ENCODE data around the gene TPPP2. TPM values are rescaled to one million over a fixed set of nuclear protein-coding genes. Genes with fewer than 3 reads are reported as not detected.

TPPP2 gene
- total and polyA plus RNA-seq, 10 donors: 0.09 to 0.91 (median 0.57) TPM; not detected in 5

- Histone ChIP-seq H3K27me3 (replicated peaks in 1 of 7) (peaks cover 0 to 31% (median 0%) of the 10 kb centered on the region in 7 donors), H3K27ac (peak within 1 kb of the TSS; percentile 66 to 93 (median 85)), H3K9me3 (no peaks in the 10 kb centered on the region), H3K4me3 (peak within 1 kb of the TSS; percentile 76 to 90 (median 80)), H3K4me1 (peaks cover 8 to 69% (median 44%) of the 10 kb centered on the region in 6 donors), H3K36me3 (peaks cover 0 to 25% (median 8%) of the 10 kb centered on the region in 6 donors)
- intact Hi-C loops (cut with DNase I; ENCODE audit: low total_unique reads): no loop called here
- DNase-seq: peak; percentile 94
- TF ChIP-seq CTCF (IDR thresholded peaks at IDR 0.05 in 8 of 11, conservative IDR thresholded peaks at IDR 0.05 in 3 of 11): peak in 1 of 11 experiments; percentile 10
- TF ChIP-seq POLR2AphosphoS5 (IDR thresholded peaks at IDR 0.05): peak; percentile 59 to 76 (median 75)
- no peak for TF ChIP-seq POLR2A (IDR thresholded peaks at IDR 0.05)
- WGBS, 5 donors: 1 to 5% (median 1%) methylated on average over 45 to 72 of the region's 72 CpGs
These were observed 5.2 kb upstream of the TPPP2 start, which contains the start of gene NDRG2 for GRCh38 chr14:21024585-21025370. Gene NDRG2 (minus strand): TSS chr14:21025061. CDS start chr14:21023315, 1,746 bp downstream.

- H3K27me3 ChIP-seq (replicated peaks in 1 of 7): peaks cover 0 to 31% (median 0%) of the 10 kb centered on the region in 7 donors
- no peak for TF ChIP-seq POLR2A (IDR thresholded peaks at IDR 0.05)
- TF ChIP-seq CTCF (IDR thresholded peaks at IDR 0.05 in 8 of 11, conservative IDR thresholded peaks at IDR 0.05 in 3 of 11): peak in 1 of 11 experiments; percentile 1
- TF ChIP-seq POLR2AphosphoS5 (IDR thresholded peaks at IDR 0.05): peak in 2 of 3 donors; percentile 5 to 24
These were observed 4.4 kb upstream of the TPPP2 start for GRCh38 chr14:21025371-21026273.

GRCh38 chr14:21026274-21026987 is 3.6 kb upstream of the TPPP2 start:
- H3K4me1 ChIP-seq: peaks cover 8 to 54% (median 30%) of the 10 kb centered on the region in 6 donors
- no peak for DNase-seq
- peak overlapping the region in 6 of 8 donors; percentile 4 to 93 (median 87) for H3K27ac ChIP-seq
- H3K36me3 ChIP-seq: peaks cover 0 to 8% (median 2%) of the 10 kb centered on the region in 6 donors
- 81 to 84% (median 81%) methylated on average over 7 of the region's 7 CpGs for WGBS, 5 donors
- no peak for TF ChIP-seq CTCF (IDR thresholded peaks at IDR 0.05 in 8 of 11, conservative IDR thresholded peaks at IDR 0.05 in 3 of 11)
- TF ChIP-seq POLR2A (IDR thresholded peaks at IDR 0.05): no peak
- TF ChIP-seq POLR2AphosphoS5 (IDR thresholded peaks at IDR 0.05): no peak
- H3K27me3 ChIP-seq (replicated peaks in 1 of 7): peaks cover 0 to 31% (median 0%) of the 10 kb centered on the region in 7 donors
- peak overlapping the region in 1 of 8 donors; percentile 90 for H3K4me3 ChIP-seq
- intact Hi-C loops (cut with DNase I; ENCODE audit: low total_unique reads): no loop called here
- no peaks in the 10 kb centered on the region for H3K9me3 ChIP-seq

More at GRCh38 chr14:21025371-21026273, 4.4 kb upstream of the TPPP2 start:
- Histone ChIP-seq H3K36me3 (peaks cover 0 to 16% (median 5%) of the 10 kb centered on the region in 6 donors), H3K9me3 (no peaks in the 10 kb centered on the region), H3K4me3 (peak overlapping the region; percentile 76 to 90 (median 80)), H3K4me1 (peaks cover 8 to 62% (median 38%) of the 10 kb centered on the region in 6 donors), H3K27ac (peak overlapping the region; percentile 66 to 93 (median 85))
- DNase-seq: peak; percentile 83
- intact Hi-C loops (cut with DNase I; ENCODE audit: low total_unique reads): no loop called here
- 7 to 16% (median 12%) methylated on average over 44 to 58 of the region's 58 CpGs for WGBS, 5 donors

All from spleen (tissue), 11 donors.